Skeletal muscle satellite cell (primary cell): ENCODE measurements around the gene RBPMS2.

Source experiments
- H3K27me3 ChIP-seq: 2 replicates; pipeline ENCODE4 v1.7.0; 2013; ENCODE audit warnings: low read length; ENCODE audit not compliant: control insufficient read depth, insufficient read depth
- H3K36me3 ChIP-seq: 2 replicates; pipeline ENCODE4 v1.7.0; 2013; ENCODE audit warnings: mild to moderate bottlenecking, control low read depth, low read length; ENCODE audit not compliant: insufficient read depth
- H3K4me1 ChIP-seq: 2 replicates; pipeline ENCODE4 v1.7.0; 2013; ENCODE audit warnings: low read length; ENCODE audit not compliant: control insufficient read depth, insufficient read depth
- H3K4me2 ChIP-seq: 2 replicates; pipeline ENCODE4 v1.7.0; 2013; ENCODE audit warnings: mild to moderate bottlenecking, low read length
- H3K4me3 ChIP-seq: 2 replicates; pipeline ENCODE4 v1.7.0; 2013; ENCODE audit warnings: low read length
- H3K9ac ChIP-seq: 2 replicates; pipeline ENCODE4 v1.7.0; 2013; ENCODE audit warnings: mild to moderate bottlenecking, low read depth, low read length, moderate library complexity
- H3K9me3 ChIP-seq: replicated peaks from 2 replicates; pipeline ENCODE4 v1.7.0; 2013; ENCODE audit warnings: mild to moderate bottlenecking, control low read depth, low read length

RBPMS2 gene

GRCh38 chr15:64699751-64700388, 75.5 kb downstream of the RBPMS2 start:
- peak overlapping the region; percentile 88 for H3K4me2 ChIP-seq
- H3K9ac ChIP-seq: peak overlapping the region; percentile 5
- H3K36me3 ChIP-seq: peaks cover 5% of the 10 kb centered on the region
- H3K4me1 ChIP-seq: peaks cover 53% of the 10 kb centered on the region
- no peaks in the 10 kb centered on the region for H3K27me3 ChIP-seq
- no peaks in the 10 kb centered on the region for H3K9me3 ChIP-seq
- H3K4me3 ChIP-seq: peak overlapping the region; percentile 46

GRCh38 chr15:64698823-64699222, 76.6 kb downstream of the RBPMS2 start:
- Histone ChIP-seq H3K9me3 (no peaks in the 10 kb centered on the region), H3K4me1 (peaks cover 52% of the 10 kb centered on the region), H3K4me2 (peak overlapping the region; percentile 88), H3K9ac (no peak overlapping the region), H3K36me3 (peaks cover 7% of the 10 kb centered on the region), H3K27me3 (no peaks in the 10 kb centered on the region), H3K4me3 (no peak overlapping the region)

- no peak overlapping the region for H3K4me3 ChIP-seq
- peaks cover 14% of the 10 kb centered on the region for H3K36me3 ChIP-seq
- H3K27me3 ChIP-seq: no peaks in the 10 kb centered on the region
- peaks cover 54% of the 10 kb centered on the region for H3K4me1 ChIP-seq
- H3K4me2 ChIP-seq: no peak overlapping the region
- H3K9me3 ChIP-seq: no peaks in the 10 kb centered on the region
- H3K9ac ChIP-seq: no peak overlapping the region
Observed at GRCh38 chr15:64697911-64698369, 77.4 kb downstream of the RBPMS2 start.

- H3K4me1 ChIP-seq: peaks cover 48% of the 10 kb centered on the region
- no peak overlapping the region for H3K4me2 ChIP-seq
- no peak overlapping the region for H3K9ac ChIP-seq
- H3K4me3 ChIP-seq: no peak overlapping the region
- H3K27me3 ChIP-seq: no peaks in the 10 kb centered on the region
- peaks cover 24% of the 10 kb centered on the region for H3K36me3 ChIP-seq
- H3K9me3 ChIP-seq: no peaks in the 10 kb centered on the region
Observed at GRCh38 chr15:64696481-64696880, 78.9 kb downstream of the RBPMS2 start.

- Histone ChIP-seq H3K4me2 (no peak overlapping the region), H3K27me3 (no peaks in the 10 kb centered on the region), H3K9me3 (no peaks in the 10 kb centered on the region), H3K36me3 (peaks cover 29% of the 10 kb centered on the region), H3K9ac (no peak overlapping the region), H3K4me3 (no peak overlapping the region), H3K4me1 (peaks cover 39% of the 10 kb centered on the region)
Observed at GRCh38 chr15:64695561-64695992, 79.8 kb downstream of the RBPMS2 start.

GRCh38 chr15:64694816-64695215, 80.6 kb downstream of the RBPMS2 start:
- no peaks in the 10 kb centered on the region for H3K27me3 ChIP-seq
- H3K9me3 ChIP-seq: no peaks in the 10 kb centered on the region
- H3K9ac ChIP-seq: no peak overlapping the region
- H3K4me1 ChIP-seq: peaks cover 32% of the 10 kb centered on the region
- no peak overlapping the region for H3K4me3 ChIP-seq
- H3K36me3 ChIP-seq: peaks cover 34% of the 10 kb centered on the region
- H3K4me2 ChIP-seq: no peak overlapping the region

GRCh38 chr15:64693134-64693533, 82.3 kb downstream of the RBPMS2 start:
- Histone ChIP-seq H3K9ac (peak overlapping the region; percentile 23), H3K27me3 (no peaks in the 10 kb centered on the region), H3K4me2 (peak overlapping the region; percentile 20), H3K36me3 (peaks cover 48% of the 10 kb centered on the region), H3K9me3 (no peaks in the 10 kb centered on the region), H3K4me1 (peaks cover 15% of the 10 kb centered on the region), H3K4me3 (no peak overlapping the region)

- Histone ChIP-seq H3K4me3 (no peak overlapping the region), H3K9me3 (no peaks in the 10 kb centered on the region), H3K4me1 (peaks cover 9% of the 10 kb centered on the region), H3K36me3 (peaks cover 59% of the 10 kb centered on the region), H3K4me2 (no peak overlapping the region), H3K9ac (no peak overlapping the region), H3K27me3 (no peaks in the 10 kb centered on the region)
Observed at GRCh38 chr15:64691896-64692565, 83.4 kb downstream of the RBPMS2 start.

- peaks cover 9% of the 10 kb centered on the region for H3K4me1 ChIP-seq
Observed at GRCh38 chr15:64690578-64691296, 84.7 kb downstream of the RBPMS2 start.

GRCh38 chr15:64690008-64690407, 85.4 kb downstream of the RBPMS2 start:
- no peaks in the 10 kb centered on the region for H3K9me3 ChIP-seq
- no peak overlapping the region for H3K4me3 ChIP-seq
- H3K4me2 ChIP-seq: no peak overlapping the region
- no peak overlapping the region for H3K9ac ChIP-seq
- peaks cover 9% of the 10 kb centered on the region for H3K4me1 ChIP-seq
- H3K27me3 ChIP-seq: no peaks in the 10 kb centered on the region
- H3K36me3 ChIP-seq: peaks cover 73% of the 10 kb centered on the region

More at GRCh38 chr15:64690578-64691296, 84.7 kb downstream of the RBPMS2 start:
- no peak overlapping the region for H3K4me2 ChIP-seq
- no peaks in the 10 kb centered on the region for H3K27me3 ChIP-seq
- no peak overlapping the region for H3K9ac ChIP-seq
- H3K9me3 ChIP-seq: no peaks in the 10 kb centered on the region
- H3K4me3 ChIP-seq: no peak overlapping the region
- peaks cover 67% of the 10 kb centered on the region for H3K36me3 ChIP-seq
